Skin epidermis (tissue), 12 donors: ENCODE measurements around the gene LRP2.

Source experiments
- H3K27ac ChIP-seq, 21 experiments: fragments of 200-600 bp; sonication (generic) in 11 of 21; one replicate each; pipeline ENCODE4 v1.5.0; 2020; ENCODE audit warnings: mild to moderate bottlenecking in 3 of 21, inconsistent platforms in 2 of 21, moderate library complexity in 2 of 21
- H3K4me3 ChIP-seq, 7 experiments: fragments of 200-600 bp; sonication (generic) in 2 of 7; one replicate each; pipeline ENCODE4 v1.5.0; 2020; ENCODE audit warnings: inconsistent platforms in 2 of 7, mild to moderate bottlenecking in 2 of 7, moderate library complexity in 1 of 7

LRP2 gene

DNA sequence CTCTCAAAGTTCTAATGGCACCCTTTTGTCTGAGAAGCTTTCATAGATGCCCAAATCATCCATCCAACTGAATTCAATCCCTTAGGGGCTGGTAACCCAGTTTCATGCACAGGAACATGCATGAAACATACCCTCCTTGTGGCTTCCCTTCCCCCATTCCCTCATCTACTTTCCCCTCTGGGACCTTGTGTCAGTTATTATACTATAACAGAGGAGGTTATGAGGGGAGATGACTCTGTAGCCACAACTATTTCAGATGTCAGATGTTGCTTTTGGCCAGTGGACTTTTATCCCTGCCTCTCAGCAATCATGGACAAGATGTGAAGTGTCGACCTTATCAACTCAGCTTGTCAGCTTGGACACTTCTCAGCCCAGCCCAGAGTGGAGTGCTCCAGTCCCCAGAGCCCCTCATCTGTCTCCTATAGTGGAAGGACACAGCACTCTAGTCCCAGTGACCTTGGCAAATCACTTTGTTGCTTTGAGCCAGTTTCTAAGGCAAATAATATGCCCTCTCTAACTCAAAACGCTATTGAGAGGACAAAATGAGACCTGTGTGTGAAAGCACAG lies 284.6 kb downstream of the LRP2 start:
- H3K27ac ChIP-seq = no peak overlapping the region
- H3K4me3 ChIP-seq = no peak overlapping the region
